Frontal cortex (tissue), 4 donors: ENCODE measurements around the gene ADAM11. TPM values are rescaled to one million over a fixed set of nuclear protein-coding genes. Genes with fewer than 3 reads are reported as not detected.
"Not testable (repeated sequence)": the region's sequence is repeated elsewhere in the genome, so short reads cannot be mapped to it uniquely, and the experiment has no call there.

ENCODE experiments used
- DNase-seq, 2 donors: peaks; one replicate each; pipeline ENCODE4 v3.0.0; 2012; ENCODE audit warnings: low spot score in 2 of 2
- FAIRE-seq: peaks from 2 replicates; lab custom pipeline; 2012; peaks lifted over from hg19 to GRCh38; lab: Jason Lieb, UNC
- total RNA-seq: library from RNA; depleted of rRNA; stranded (reverse); fragments of >200 nt; gene quantifications from one replicate; pipeline ENCODE4 v1.2.3, GENCODE V29; 2014
- donor health status: control.
- donor health status: control.
- donor health status: control.

Gene ADAM11
- total RNA-seq, 1 donor from 2014 or later, result 14.7 TPM

DNA sequence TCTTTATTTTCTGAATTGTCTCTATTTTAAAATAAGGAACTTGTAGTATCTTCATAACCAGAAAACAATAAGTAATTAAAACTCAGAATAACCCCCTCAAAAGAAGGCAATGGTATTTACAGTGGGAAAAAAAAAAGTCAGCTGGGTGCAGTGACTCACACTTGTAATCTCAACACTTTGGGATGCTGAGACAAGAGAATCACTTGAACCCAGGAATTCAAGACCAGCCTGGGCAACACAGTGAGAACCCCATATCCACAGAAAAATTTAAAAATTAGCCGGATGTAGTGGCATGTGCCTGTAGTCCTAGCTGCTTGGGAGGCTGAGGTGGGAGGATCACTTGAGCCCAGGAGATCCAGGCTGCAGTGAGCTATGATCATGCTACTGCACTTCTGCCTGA is 33.5 kb downstream of the ADAM11 start:
- DNase-seq (no peak), FAIRE-seq (no peak)

DNA sequence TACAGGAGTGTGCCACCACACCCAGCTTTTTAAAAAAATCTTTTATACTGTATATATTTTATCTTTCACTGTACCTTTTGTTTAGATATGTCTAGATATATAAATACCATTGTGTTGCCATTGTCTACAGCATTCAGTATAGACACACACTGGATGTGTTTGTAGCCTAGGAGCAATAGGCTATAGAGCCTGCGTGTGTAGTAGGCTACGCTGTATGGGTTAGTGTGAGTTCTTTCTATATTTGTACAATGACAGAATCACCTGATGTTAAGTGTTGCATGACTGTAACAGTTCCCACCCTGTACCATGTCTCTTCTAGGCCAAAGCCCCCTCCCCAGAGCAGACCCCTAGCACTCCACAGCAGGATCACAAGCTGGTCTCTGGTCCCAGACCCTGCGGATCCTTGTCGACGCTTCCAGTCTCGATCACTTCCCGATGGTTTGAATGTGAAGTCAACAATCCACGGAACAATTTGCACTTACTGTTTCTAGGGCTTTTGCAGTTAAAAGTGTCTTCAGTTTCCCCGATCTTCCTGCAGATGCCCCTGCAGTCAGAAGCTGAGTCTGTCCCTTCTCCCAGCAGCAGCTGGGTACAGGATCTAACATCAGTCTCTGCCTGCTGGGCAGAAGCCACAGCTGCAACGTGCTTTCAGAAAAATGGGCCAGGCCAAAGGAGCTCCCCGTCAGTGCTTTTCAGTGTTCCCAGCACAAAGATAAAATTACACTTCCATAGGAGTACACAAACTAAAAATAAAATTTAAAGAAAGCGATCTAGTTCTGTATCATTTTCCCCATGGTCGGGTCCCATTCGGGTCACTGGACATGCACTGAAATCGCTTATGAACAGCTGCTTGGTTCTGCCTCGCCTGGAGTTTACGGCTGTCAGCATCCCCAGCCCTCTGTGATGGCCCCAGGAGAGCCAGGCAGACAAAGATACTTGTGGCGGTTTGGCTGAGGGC is 35.4 kb downstream of the ADAM11 start:
- no peak for FAIRE-seq
- DNase-seq, result no peak

DNA sequence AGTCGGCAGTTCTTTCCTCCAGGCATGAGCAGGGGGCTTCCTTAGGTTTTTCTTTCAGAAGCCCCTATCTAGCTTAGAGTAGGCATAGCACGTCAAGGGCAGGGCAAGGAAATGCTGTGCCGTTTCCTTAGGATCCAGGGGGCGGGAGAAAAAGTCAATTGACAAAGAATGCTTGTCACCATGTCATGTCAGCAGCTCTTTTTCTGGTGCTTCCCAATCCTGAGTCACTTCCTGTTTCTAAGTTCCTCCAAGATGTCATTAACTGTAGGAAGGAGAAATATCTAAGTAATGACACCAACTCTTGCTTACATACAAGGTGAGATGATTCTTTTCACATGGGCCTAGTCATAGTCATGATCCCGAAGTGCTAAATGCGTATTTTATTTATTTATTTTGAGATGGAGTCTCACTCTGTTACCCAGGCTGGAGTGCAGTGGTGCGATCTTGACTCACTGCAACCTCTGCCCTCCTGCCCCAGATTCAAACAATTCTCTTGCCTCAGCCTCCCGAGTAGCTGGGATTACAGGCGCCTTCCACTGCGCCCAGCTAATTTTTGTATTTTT is 36.1 kb downstream of the ADAM11 start:
- FAIRE-seq (no peak), DNase-seq (no peak)

DNA sequence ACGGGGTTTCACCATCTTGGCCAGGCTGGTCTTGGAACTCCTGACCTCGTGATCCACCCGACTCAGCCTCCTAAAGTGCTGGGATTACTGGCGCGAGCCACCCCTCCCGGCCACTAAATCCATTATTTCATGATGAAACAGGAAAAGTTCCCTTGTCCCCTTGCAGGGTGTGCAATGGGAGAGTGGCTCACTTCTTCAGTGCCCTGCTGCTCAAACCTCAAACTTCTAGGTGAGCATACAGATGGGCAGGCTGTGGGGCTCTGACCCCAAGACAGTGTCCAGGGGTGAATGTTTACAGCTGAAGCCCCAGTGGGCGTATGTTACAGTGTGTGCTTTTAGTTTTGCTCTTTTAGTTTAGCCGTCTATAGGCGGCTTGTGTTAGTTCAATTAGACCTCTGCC is 36.6 kb downstream of the ADAM11 start:
- DNase-seq (no peak), FAIRE-seq (no peak)

DNA sequence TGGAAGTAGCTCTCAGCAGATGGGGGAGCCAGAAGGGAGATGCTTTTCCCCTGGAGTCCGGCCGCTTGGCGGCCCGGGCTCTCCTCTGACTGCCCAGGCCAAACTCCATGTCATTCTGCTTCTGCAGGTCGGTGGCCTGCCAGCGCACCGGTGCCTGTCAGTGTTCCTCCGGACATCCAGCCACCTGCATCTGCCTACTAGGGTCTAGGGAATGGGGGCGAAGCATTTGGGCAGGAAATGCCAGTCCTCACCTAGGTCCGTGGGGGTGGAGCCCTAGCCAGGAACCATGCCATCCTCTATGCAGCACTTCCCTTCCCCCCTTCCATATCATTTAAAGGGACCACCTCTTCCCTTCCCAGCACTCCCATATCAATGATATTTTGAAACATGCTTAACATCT is 37.1 kb downstream of the ADAM11 start:
- DNase-seq, result no peak
- FAIRE-seq, result no peak

DNA sequence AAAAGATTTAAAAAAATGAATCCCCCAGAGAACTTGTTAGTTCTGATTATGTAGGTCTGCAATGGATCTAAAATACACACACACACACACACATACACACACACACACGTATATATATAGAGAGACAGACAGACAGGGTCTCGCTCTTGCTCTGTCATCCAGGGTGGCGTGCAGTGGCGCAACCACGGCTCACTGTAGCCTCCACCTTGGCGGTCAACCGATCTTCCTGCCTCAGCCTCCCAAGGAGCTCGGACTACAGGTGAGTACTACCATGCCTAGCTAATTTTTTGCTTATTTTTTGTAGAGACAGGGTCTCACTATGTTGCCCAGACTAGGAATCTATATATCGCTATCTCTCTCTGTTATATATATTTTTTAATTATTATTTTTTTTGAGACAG is 37.9 kb downstream of the ADAM11 start:
- DNase-seq (no peak), FAIRE-seq (no peak)

DNA sequence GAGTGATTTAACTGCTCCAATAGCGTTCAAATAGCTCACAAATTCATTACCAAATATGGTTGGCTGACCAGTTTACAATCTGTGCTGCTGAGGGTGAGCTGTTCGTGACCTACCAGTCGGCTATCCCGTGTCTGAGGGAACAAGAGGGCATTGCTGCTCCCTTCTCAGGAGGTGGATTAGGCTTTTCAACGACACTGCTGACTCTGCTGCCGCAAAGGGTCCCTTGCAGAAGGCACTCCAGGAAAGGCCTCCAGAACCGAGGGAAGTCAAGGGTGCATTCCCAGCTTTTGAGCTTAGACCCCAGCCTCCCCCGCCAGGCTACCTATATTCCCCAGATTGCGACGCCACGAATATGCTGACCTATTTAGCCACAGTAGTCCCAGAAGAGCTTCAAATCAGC is 39.0 kb downstream of the ADAM11 start:
- no peak for FAIRE-seq
- no peak for DNase-seq

DNA sequence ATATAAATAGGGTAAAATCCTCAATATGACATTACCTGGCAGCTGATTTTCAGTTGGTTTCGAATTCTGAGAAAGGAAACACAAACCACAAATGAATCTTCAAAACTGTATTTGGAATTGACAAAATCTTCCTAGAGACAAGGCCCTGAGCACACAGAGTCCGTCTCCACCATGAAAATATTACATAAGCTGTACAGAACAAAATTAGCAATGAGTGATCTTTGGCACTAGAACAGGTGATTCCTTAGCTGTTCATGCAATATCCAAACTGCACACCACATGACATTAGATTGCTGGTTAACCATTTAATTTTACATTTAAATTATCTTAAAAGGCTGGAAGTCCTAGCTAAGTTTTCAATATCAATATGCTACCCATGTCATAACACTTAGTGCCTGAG is 39.6 kb downstream of the ADAM11 start:
- DNase-seq (no peak), FAIRE-seq (no peak)

DNA sequence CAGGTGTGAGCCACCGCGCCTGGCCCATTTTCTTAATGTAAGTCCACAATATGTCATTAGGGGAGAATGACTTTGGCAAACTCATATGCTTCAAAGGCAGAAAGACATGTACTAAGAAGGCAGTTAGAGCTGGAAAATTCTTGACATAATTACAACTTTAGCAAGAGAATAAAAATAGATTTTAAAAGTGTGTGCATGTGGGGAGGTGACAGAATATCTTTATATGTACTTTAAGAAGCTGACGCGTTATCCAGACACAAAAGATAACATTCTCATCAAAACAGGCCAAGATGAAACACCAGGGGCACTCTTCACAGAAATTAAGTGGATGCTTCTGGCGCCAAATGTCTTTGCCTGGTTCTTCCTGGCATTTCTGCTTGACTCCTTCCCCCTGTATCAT is 43.1 kb downstream of the ADAM11 start:
- FAIRE-seq, result no peak
- no peak for DNase-seq

DNA sequence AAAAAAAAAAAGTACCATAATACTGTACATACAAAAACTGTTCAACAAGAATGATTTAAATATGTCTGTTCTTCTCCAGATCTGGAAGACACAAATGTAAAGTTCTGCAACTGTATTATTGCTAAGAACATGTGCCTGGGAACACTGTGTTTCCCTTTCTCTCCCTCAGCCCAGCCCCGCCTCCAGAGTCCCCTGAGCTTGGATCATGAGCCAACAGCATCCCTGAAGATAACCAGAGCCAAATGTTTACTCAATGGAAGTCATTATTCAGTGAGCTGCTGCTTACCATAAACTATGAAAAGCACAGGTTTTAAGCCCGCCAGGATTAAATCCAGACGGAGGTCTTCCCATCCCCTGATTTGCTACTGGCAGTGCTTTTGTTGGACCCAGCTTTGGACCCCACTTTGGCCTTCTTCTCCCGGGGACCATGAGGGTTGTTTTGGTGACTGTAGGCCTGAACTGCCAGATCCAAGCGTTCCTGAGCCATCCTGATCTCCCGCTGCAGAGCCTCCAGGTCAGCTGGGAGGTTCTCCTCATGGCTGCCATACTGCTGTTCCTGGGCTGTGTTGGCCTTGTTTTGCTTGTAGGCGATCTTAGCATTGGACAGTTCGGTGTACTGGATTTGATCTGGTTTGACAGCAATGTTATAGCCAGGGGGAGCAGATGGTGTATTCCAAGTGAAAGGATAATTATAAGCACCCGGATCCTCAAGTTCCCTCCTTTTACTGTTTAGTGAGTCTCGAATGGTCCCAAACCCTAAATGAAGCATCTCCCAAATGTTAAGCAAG is 45.7 kb downstream of the ADAM11 start:
- FAIRE-seq (no peak), DNase-seq (no peak)

DNA sequence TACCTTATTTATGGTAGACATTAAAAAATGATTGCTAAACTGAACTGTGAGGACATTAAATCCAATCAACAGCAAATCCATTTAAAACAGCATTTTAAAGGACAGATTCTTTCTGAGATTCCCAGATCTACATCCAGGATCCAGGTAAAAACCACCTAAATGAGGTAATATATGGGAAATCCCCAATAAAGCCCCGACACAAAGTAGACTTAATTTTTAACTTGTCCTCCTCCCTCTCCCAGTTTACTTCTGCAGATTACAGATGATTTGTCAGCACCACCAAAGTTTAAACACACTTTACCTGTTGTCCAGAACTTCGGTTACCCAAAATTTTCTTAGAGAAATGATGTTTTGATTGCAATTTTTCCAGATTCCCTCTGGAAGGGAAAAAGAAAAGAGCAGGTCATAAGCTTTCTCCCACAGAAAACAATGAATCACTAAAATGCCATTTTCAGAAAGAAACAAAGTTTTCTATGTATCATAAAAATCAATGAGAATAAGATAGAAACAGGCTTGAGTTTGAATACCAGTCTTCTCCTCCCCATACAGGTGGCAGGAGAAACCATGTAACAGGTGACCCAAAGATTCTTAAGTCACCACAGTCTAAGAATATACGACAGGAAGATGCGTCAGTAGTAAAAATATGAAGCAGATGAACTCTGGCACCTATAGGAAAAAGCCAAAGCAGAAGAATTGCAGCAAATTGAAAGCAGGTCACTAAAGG is 48.5 kb downstream of the ADAM11 start:
- DNase-seq (no peak), FAIRE-seq (no peak)

DNA sequence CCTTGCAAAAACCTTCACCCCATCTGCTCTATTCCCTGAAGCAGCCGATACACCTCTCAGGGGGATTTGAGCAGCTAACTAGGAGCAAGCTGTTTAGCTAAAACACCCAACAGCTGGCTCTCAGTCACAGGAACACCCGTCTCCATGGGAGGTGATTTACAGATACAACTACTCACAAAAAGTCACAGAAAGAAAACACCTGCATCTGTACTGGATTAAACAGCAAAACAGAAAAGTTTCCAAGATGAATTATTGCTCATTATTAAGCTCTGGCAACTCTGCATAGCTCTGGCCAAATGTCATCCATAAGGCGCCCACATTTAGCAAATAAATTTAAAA is 49.0 kb downstream of the ADAM11 start:
- DNase-seq, result no peak
- FAIRE-seq, result no peak

DNA sequence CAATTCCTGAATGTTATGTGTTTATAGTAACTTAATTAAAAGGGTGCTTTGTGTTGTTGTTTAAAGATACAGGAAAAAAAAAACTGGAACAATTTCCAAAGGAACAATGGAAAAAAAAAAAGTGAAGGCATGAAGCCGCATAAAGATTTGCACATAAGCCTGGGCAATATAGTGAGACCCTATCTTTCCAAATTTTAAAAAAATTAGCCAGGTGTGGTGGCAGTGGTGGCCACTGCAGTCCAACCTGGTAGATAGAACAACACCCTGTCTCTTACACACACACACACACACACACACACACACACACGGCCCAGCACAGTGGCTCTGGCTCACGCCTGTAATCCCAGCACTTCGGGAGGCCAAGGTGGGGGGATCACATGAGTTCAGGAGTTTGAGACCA is 49.4 kb downstream of the ADAM11 start:
- DNase-seq (no peak), FAIRE-seq (no peak)

DNA sequence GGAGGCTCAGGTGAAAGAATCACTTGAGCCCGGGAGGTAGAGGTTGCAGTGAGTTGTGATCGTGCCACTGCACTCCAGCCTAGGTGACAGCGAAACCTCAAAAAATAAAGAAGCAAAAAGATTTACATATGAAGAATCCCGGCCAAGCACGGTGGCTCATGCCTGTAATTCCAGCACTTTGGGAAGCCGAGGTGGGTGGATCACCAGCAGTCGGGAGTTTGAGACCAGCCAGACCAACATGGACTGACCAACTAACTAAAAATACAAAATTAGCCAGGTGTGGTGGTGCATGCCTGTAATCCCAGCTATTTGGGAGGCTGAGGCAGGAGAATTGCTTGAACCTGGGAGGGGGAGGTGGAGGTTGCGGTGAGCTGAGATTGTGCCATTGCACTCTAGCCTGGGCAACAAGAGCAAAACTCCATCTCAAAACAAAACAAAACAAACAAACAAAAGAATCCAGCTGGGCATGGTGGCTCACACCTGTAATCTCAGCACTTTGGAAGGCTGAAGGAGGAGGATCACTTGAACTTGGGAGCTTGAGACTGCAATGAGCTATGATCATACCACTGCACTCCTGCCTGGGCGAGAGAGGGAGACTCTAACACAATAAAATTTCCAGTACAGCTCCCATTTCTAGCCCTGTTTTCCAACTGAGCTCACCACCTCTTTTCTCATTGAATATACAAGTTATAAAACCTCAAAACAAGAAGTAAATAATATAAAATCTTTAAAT is 50.0 kb downstream of the ADAM11 start:
- FAIRE-seq, result not testable (repeated sequence)

DNA sequence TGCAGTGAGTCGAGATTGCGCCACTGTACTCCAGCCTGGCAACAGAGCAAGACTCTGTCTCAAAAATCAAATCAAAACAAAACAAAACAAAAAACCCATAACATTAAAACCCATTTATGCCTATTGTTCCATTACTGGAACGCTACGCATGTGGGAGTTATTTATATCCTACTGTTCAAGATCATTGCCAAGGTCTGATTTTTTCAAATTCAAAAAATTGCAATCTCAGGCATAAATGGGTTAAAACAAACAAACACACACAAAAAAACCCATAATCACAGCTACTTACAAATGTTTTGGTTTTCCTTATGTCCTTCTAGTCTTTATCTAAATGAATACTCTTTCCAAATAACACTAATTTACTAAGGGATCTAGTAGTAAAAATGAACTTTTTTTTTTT is 53.5 kb downstream of the ADAM11 start:
- FAIRE-seq, result no peak
- no peak for DNase-seq

More for the DNA sequence above, 50.0 kb downstream of the ADAM11 start:
- not testable (repeated sequence) for DNase-seq

DNA sequence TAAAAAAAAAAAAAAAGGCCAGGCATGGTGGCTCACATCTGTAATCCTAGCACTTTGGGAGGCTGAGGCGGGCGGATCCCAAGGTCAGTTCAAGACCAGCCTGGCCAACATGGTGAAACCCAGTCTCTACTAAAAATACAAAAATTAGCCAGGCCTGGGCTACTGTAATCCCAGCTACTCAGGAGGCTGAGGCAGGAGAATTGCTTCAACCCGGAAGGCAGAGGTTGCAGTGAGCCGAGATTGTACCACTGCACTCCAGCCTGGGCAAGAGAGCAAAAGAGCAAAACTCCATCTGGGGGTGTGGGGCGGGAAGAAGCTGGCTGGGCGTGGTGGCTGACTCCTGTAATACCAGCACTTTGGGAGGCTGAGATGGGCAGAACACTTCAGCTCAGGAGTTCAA is 59.7 kb downstream of the ADAM11 start:
- FAIRE-seq, DNase-seq: not testable (repeated sequence)

DNA sequence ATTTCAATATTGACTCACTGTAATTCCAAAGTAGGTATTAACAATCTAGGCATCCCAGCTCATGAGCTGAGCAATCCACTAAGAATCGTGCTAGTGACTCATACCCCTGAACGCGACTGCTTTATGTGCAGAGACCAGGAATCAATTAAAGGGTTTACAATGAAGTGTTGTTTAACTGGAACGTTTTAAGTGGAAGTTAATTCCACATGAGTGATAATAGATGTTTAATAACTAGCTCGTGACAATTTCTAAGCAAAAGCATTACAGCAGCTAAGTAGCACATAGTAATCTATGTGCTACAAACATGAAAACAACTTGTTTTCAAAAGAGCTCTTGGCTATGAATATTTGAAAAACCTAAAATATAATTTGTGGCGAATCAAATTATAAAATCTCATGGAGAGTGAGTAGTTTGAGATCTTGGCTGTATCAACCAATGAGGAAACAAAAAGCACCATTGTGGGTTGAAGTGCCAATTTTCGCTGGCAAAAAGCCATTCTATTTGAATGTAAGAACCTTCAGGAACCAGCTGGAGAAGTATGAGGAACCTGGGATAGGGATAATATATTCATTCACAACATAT is 61.9 kb downstream of the ADAM11 start:
- FAIRE-seq (no peak), DNase-seq (no peak)

DNA sequence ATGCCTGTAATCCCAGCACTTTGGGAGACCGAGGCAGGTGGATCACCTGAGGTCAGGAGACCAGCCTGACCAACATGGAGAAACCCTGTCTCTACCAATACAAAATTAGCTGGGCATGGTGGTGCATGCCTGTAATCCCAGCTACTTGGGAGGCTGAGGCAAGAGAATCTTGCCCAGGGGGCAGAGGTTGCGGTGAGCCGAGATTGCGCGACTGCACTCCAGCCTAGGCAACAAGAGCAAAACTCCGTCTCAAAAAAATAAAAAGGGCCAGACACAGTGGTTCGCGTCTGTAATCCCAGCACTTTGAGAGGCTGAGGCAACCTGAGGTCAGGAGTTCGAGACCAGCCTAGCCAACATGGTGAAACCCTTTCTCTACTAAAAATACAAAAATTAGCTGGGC is 66.4 kb downstream of the ADAM11 start:
- not testable (repeated sequence) for FAIRE-seq, DNase-seq

DNA sequence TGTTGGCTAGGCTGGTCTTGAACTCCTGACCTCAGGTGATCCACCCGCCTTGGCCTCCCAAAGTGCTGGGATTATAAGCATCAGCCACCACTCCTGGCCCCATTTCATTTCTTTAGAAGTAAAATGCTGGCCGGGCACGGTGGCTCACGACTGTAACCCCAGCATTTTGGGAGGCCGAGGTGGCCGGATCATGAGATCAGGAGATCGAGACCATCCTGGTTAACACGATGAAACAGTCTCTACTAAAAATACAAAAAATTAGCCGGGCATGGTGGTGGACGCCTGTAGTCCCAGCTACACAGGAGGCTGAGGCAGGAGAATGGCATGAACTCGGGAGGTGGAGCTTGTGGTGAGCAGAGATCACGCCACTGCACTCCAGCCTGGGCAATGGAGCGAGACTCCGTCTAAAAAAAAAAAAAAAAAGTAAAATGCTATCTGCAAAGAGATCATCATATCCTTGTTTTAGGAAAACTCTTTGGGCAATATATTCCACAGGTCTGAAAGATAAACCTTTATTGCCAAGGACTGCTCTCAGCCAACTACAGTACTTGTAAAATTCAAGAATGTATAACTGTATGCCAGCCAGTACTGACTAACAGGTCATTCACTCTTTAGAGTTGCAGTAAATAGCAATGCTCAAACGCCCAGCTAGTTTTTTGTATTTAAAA is 67.5 kb downstream of the ADAM11 start:
- FAIRE-seq, result no peak
- no peak for DNase-seq
